Hepatocyte (in vitro differentiated cells): Measurements from ENCODE around the gene ZNF774.

Experiments
- CTCF ChIP-seq: fragments of 200-600 bp; sonication (generic); IDR thresholded peaks from 2 replicates; pipeline ENCODE4 v1.5.1; 2016; ENCODE audit warnings: antibody characterized with exemption, mild to moderate bottlenecking; ENCODE audit not compliant: poor library complexity
- EZH2 ChIP-seq: fragments of 200-600 bp; sonication (generic); IDR thresholded peaks from 2 replicates; pipeline ENCODE4 v1.6.1; 2016; ENCODE audit warnings: antibody characterized with exemption, mild to moderate bottlenecking, borderline replicate concordance
- EZH2phosphoT487 ChIP-seq: fragments of 200-600 bp; sonication (generic); IDR thresholded peaks from one replicate; pipeline ENCODE4 v1.6.1; 2018; ENCODE audit warnings: antibody characterized with exemption, mild to moderate bottlenecking, low read depth, moderate library complexity; ENCODE audit not compliant: unreplicated experiment, severe bottlenecking

- no peak for TF ChIP-seq CTCF
- TF ChIP-seq EZH2, result no peak
- no peak for TF ChIP-seq EZH2phosphoT487
Measured at GRCh38 chr15:90336705-90337141, 15.4 kb upstream of the ZNF774 start.
